NCI-H510A (cell line): ENCODE data around the gene METTL16.

ENCODE experiments used
- DNase-seq: peaks from one replicate; lab custom pipeline; 2025; lab: John Stamatoyannopoulos, UW

METTL16 gene

GRCh38 chr17:2395258-2396181 is 116.2 kb downstream of the METTL16 start:
- no peak for DNase-seq

DNA sequence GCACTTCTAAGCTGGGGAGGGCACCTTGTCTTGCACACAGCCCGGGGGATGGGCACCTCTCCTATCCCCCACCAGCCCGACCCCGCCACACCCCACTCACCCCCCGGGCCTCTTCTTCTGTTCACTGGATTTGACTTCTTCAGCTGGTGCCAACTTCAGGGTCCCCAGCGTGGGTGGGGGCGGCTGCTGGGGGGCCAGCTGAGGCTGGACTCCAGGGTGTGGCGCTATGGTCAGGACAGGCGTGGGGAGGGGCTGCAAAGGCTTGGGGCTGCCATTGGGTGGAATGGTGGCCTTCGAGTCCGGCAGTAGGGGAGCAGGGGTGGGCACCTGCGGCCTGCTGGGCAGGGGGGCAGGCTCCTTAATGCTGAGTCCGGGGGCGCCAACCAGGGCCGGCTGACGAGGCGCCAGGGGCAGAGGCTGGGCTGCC is 116.9 kb downstream of the METTL16 start:
- DNase-seq = no peak

DNA sequence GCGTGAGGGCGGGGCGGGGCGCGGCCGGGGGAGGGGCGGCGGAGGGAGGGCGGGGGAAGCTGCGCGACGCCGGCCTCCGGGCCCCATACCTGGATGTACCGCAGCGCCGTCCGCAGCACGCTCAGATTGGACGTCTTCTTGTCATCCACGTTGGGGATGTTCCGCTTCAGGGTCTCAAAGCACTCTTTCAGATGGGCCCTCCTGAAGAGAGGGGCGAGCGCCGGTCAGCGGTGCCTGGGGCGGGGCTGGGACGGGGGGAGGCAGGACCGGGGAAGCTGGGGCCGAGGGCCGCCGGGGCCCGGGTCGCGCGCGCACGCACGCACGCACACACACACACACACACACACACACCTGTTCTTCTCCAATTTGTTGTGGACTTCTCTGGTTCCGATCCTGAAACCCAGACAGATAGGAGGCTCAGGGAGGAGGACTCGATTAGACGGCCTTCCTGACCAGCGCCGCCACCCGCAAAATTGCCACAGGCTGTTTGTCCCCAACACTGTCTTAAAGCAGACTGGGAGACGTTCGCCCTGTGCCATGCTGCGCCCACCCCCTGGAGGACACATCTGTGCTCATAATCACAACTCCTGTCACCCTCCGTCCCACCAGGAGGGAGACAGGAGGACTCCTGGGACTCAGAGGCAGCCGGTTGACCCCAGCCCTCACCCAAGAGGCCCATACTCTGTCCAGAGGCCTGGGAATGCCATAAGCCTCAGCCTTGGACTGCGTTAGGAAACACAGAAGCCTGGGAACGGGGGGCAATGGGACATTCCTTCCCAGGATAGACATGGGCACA is 117.5 kb downstream of the METTL16 start:
- DNase-seq = no peak

DNA sequence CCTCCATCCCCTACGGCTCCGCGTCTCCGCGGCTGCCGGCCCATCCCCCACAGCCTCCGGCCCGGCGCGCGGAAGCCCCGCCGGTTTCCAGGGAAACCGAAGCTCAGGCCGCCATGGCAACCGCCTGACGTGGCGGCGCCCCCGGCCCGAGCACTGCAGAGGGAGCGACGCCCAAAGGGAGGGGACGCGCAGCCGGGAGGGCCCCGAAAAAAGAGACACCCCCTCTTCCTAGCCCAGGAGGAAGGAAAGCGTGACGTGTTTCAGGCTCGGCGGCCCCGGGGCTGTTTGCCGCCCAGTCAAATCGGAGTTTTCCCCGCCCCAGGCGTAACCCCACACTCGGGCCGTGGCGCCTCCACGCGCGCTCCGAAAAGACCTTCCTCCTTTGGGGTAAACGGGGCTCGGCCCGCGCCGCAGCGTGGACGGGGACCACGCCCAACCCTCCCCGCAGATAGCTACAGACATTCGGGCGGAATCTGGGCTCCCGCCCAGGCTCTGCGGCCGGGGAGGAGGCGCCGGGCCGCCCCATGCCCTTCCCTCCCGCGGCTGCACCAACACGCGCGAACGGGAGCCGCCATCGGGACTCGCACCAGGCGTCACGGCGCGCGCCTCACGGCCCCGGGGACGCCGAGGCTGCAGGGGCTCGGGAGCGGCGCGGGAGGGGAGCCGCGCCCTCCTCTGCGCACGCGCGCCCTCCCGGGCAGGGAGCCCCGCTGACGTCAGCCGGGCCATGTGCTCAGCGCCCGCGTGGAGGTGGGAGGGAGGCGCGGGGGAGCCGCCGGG is 118.3 kb downstream of the METTL16 start:
- peak; percentile 74 for DNase-seq

DNA sequence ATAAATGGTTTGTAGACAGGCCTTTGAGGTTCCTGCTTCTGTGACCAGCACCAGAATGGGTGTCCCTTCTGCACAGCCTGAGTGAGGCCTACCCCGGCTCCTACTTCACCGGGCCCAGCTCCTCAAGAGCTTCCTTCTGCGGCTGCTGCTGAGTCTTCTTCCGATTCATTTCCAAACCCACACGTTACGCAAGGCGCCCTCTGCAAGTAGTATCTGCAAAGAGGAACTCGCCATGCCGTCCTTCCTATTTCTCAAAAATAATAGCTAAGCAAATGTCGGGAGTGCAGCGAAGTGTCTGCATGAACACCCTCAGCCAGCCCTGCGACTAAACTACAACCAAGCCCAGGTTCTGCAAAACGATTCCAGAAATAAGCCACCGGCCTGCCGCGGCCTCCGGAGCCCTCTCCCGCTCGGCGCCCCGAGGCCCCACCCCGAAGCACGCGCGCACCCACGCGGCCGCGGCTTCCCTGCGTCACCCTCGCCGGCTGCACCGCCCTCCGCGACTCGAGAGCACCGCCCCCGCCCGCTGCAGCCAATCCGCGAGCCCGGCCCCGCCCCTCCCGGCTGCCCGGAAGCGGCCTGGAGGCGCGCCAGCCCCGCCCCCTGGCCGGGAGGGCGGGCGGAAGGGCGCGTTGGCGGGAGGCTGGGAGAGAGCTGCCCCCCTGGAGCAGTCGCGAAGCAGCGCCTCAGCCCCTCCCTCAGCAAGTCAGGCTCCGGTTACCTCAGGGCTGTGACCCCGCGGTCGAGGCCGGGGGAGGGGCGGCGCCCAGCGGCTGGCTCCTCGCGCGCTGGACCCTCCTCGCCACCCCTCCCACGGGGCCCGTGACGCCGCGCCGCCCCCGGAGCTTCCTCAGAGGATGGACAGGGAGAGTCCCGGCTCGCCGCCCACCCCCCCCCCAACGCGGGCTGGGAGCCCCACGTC is 119.2 kb downstream of the METTL16 start:
- DNase-seq = peak; percentile 82

GRCh38 chr17:2391597-2392251 is 120.0 kb downstream of the METTL16 start:
- DNase-seq = no peak

GRCh38 chr17:2390199-2390836 is 121.4 kb downstream of the METTL16 start:
- DNase-seq = no peak

- DNase-seq = no peak
Measured at GRCh38 chr17:2388683-2389055, 123.0 kb downstream of the METTL16 start.

DNA sequence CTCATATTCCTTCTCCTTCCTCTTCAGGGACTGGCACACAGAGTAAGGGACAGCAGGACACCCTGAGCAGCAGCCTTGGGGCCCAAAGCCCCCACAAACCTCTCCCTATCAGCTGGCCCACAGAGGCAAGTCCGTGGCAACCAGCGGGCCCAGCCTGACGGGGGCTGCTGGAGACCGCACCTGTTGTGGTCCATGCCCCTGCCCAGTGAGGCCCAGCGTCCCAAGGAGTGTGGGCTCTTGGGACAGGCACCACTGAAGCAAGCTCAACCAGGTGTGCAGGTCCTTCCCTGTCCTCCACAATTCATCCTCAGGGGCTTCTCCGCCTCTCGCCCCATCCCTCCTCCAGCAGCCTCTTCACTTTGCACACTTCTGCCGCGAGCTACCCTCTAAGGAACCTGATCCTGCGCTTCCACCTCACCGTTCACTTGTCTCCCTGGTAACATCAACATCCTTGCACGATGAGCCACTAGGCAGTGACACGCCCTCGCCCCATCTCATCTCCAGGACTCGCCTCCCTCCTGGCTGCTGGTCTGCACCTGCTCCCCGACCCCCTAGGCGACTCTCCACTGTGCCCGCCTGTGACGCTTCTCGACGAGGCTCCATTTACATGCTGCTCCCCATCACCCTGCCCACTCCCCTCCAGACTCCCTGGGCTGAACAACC is 123.5 kb downstream of the METTL16 start:
- peak; percentile 56 for DNase-seq

DNA sequence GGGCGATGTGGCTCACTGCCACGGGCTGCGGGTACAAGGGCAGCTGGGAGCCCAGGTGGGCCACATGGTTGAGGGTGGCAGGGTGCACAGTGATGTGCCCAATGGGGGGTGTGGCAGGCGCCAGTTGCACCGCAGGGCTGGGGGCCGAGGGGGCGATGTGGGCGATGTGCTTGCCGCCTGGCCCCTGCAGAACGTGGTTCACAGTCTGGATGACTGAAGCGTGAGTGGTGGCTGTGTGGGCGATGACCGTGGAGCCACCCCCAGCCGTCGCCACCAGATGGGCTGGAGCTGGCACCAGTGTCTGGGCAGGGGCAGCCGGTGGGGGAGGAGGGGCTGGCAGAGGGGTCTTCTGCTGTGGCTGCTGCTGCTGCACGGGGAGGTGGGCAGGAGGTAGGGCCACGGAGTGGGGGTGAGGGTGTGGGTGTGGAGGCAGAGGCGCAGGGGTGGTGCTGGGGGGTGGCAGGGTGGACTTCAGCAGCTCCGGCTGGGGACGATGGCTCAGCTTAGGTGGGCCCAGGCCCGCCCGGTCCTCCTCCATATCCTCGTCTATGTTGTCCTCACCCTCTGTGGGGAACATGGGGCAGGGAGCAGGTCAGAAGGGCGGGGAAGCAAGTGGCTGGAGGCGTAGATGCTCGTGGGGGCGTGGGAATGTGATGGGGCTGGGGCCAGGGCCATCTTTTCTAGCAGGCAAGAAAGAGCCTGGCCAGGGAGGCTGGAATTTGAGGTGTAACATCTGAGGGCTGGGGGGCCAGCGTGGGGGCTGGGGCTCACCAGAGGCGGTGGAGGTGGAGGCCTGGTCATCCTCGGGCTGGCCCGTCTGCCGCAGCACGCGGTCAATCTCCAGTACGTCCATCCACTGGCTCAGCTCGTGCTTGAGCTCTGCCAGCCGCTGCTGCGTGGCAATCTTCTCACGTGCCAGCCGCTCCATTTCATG is 124.3 kb downstream of the METTL16 start:
- no peak for DNase-seq

DNA sequence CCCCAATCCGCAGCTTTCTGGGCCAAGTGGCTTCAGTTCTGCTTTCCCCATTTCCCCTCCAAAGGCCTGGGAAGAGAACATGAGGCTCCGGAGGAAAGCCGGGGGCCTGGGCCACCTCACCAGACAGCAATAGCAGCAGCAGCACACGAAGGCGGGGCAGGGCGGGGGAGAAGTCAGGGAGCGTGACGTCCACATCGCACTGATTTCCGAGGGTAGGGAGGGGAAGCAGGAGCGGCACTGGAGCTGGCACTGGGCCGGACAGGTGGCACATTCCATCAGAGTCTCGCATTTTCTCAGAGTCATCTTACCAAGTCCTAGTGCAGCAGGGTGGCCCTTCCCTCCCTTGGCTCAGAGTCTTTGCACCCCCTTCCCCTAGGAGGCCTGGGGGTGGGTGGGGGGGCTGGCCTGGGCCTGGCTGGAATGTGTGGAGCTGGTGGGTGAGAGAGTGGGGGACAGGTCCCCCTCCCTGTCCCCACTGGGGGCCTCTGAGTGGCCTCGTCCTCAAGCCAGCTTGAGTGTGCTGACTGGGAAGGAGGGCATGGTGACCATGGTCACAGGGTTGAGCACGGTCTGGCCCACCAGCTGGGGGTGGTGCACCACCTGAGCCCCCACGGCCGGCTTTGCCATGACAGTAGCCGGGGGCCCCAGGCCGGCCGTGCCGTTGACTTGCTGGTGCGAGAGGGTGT is 125.1 kb downstream of the METTL16 start:
- no peak for DNase-seq

- no peak for DNase-seq
Measured at GRCh38 chr17:2385240-2386210, 126.2 kb downstream of the METTL16 start.

DNA sequence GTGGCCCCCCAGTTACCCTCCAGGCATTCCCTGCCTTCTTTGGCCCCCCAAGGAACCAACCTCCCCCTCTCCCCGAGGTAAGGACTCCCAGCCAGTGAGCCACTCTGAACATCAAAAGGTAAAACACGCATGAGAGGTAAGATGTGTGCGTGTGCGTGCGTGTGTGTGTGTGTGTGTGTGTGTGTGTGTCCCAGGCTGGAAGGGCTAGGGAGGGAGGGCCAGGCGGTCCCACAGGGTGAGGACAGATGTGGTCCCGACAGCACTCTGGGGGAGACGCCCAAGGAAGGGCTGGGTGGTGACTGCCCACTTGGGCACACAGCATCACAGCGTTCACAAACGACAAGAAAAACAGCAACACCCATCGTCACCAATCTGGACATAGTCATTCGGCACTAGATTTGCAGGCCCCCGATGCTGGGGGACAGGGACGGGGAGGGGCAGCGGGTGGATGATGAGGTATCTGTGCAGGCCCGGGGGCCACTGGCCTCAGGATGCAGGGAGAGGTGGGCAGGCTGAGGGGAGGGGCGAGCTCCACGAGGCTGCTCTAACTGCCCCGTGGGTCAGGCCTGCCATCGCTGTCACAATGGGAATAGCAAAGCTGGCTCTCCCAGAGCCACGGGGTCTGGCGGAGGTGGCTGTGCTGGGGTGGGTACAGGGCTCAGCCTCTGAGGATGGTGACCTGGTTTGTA is 127.1 kb downstream of the METTL16 start:
- DNase-seq = no peak

- DNase-seq = no peak
Measured at GRCh38 chr17:2383628-2384167, 128.0 kb downstream of the METTL16 start.

- no peak for DNase-seq
Measured at GRCh38 chr17:2380950-2381649, 130.6 kb downstream of the METTL16 start.
